Measurements from ENCODE around the gene AMOTL1.

GRCh38 chr11:94782446-94782845 lies 14.3 kb downstream of the AMOTL1 start:
- TF ChIP-seq EP300 (IDR thresholded peaks at IDR 0.05): no peak
- TF ChIP-seq CTCF (IDR thresholded peaks at IDR 0.05): no peak
- no peak for TF ChIP-seq POLR2AphosphoS5 (IDR thresholded peaks at IDR 0.05)
- no peak for TF ChIP-seq POLR2A (IDR thresholded peaks at IDR 0.05)

Measured in sigmoid colon (tissue), 4 donors.